Endothelial cell of umbilical vein (primary cell): Measurements from ENCODE around the gene CNKSR2. TPM values are rescaled to one million over a fixed set of nuclear protein-coding genes. Genes with fewer than 3 reads are reported as not detected.

Source experiments
- BruUV-seq: library from RNA; stranded (reverse); fragments of 400-500 nt; replicated peaks from 2 replicates; lab custom pipeline; 2021; lab: Mats Ljungman, UMichigan
- CTCF ChIA-PET: fragments of 300-600, 350-600 bp; sonication (Branson Sonifier 250); formaldehyde crosslinking; loops from one replicate; lab custom pipeline; 2021; ENCODE audit warnings: antibody characterized with exemption, inconsistent platforms; lab: Charles Lee
- POLR2A ChIA-PET: fragments of 300-600, 350-600 bp; sonication (Branson Sonifier 250); formaldehyde crosslinking; loops from one replicate; lab custom pipeline; 2021; ENCODE audit warnings: antibody characterized with exemption, inconsistent platforms; lab: Charles Lee
- DNase-seq: peaks from one replicate; pipeline ENCODE4 v3.0.0-alpha.2; 2011; ENCODE audit warnings: low read depth, low spot score
- FAIRE-seq: peaks from 2 replicates; lab custom pipeline; 2011; peaks lifted over from hg19 to GRCh38; lab: Jason Lieb, UNC
- H2AFZ ChIP-seq: 2 replicates; pipeline ENCODE4 v1.6.0; 2012; ENCODE audit warnings: low read depth, low read length, control low read depth, inconsistent platforms
- H3K27ac ChIP-seq: 2 replicates; pipeline ENCODE4 v1.5.1; 2011; ENCODE audit warnings: low read depth, mild to moderate bottlenecking, control low read depth, low read length, moderate library complexity; ENCODE audit not compliant: insufficient read depth
- H3K27me3 ChIP-seq, 2 experiments: 2 replicates each; pipeline versions ENCODE4 v1.6.0 to v1.6.1; 2011; ENCODE audit warnings: low read length in 2 of 2, mixed read lengths in 1 of 2; ENCODE audit not compliant: control insufficient read depth in 2 of 2, insufficient read depth in 2 of 2
- H3K36me3 ChIP-seq, 2 experiments: 2 replicates in 1 of 2; 3 replicates in 1 of 2; pipeline ENCODE4 v1.5.1; 2011; ENCODE audit warnings: low read length in 2 of 2, mild to moderate bottlenecking in 1 of 2, moderate library complexity in 1 of 2; ENCODE audit not compliant: control insufficient read depth in 2 of 2, insufficient read depth in 2 of 2; ENCODE audit errors: extremely low read depth in 1 of 2
- H3K4me1 ChIP-seq: 3 replicates; pipeline ENCODE4 v1.5.1; 2011; ENCODE audit warnings: mild to moderate bottlenecking, low read length; ENCODE audit not compliant: control insufficient read depth, insufficient read depth; ENCODE audit errors: extremely low read depth
- H3K4me2 ChIP-seq: 2 replicates; pipeline ENCODE4 v1.6.1; 2011; ENCODE audit warnings: low read length, control low read depth, mixed read lengths; ENCODE audit not compliant: insufficient read depth
- H3K4me3 ChIP-seq, 3 experiments: fragments of 200-600 bp in 1 of 3; sonication (generic), shearing (Covaris generic) in 1 of 3; replicated peaks in 1 of 3; 2 replicates each; pipeline ENCODE4 v1.5.1; 2011 to 2016; ENCODE audit warnings: control low read depth in 3 of 3, low read length in 3 of 3, mild to moderate bottlenecking in 2 of 3, inconsistent platforms in 1 of 3, low read depth in 1 of 3, moderate library complexity in 1 of 3; ENCODE audit not compliant: insufficient read depth in 1 of 3
- H3K79me2 ChIP-seq: 2 replicates; pipeline ENCODE4 v1.6.0; 2012; ENCODE audit warnings: low read length, inconsistent platforms; ENCODE audit not compliant: control insufficient read depth, insufficient read depth
- H3K9ac ChIP-seq: replicated peaks from 2 replicates; pipeline ENCODE3; 2011; ENCODE audit warnings: low read length, control low read depth; ENCODE audit not compliant: insufficient read depth; ENCODE audit errors: extremely low read depth
- H3K9me1 ChIP-seq: replicated peaks from 3 replicates; pipeline ENCODE4 v1.6.0; 2011; ENCODE audit warnings: mild to moderate bottlenecking, low read length; ENCODE audit not compliant: control insufficient read depth, insufficient read depth; ENCODE audit errors: extremely low read depth
- H3K9me3 ChIP-seq: replicated peaks from 2 replicates; pipeline ENCODE4 v1.5.1; 2012; ENCODE audit warnings: low read length, inconsistent platforms; ENCODE audit not compliant: control insufficient read depth, insufficient read depth
- H4K20me1 ChIP-seq: replicated peaks from 2 replicates; pipeline ENCODE3; 2011; ENCODE audit warnings: mild to moderate bottlenecking, low read length; ENCODE audit not compliant: control insufficient read depth, insufficient read depth; ENCODE audit errors: extremely low read depth
- EZH2 ChIP-seq: IDR thresholded peaks from 2 replicates; pipeline ENCODE4 v1.6.1; 2012; ENCODE audit warnings: borderline replicate concordance, low read depth, mild to moderate bottlenecking, moderate library complexity, low read length, inconsistent platforms; ENCODE audit not compliant: severe bottlenecking
- FOS ChIP-seq: IDR thresholded peaks from 2 replicates; pipeline ENCODE4 v1.6.1; 2011; ENCODE audit warnings: mild to moderate bottlenecking, low read length, moderate library complexity, borderline replicate concordance; ENCODE audit not compliant: insufficient read depth
- GATA2 ChIP-seq: IDR thresholded peaks from 2 replicates; pipeline ENCODE4 v1.7.0; 2011; ENCODE audit warnings: low read depth, mild to moderate bottlenecking, moderate library complexity, mixed read lengths, low read length; ENCODE audit not compliant: insufficient read length, insufficient read depth
- JUN ChIP-seq: IDR thresholded peaks from 2 replicates; pipeline ENCODE4 v1.6.1; 2011; ENCODE audit warnings: borderline replicate concordance, low read depth; ENCODE audit not compliant: insufficient read length, insufficient read depth
- MYC ChIP-seq: IDR thresholded peaks from one replicate; pipeline ENCODE4 v1.6.1; 2011; ENCODE audit warnings: mild to moderate bottlenecking, low read depth, low read length
- POLR2A ChIP-seq: IDR thresholded peaks from 2 replicates; pipeline ENCODE4 v1.6.1; 2012; ENCODE audit warnings: low read depth, mild to moderate bottlenecking, control low read depth, low read length
- POLR2AphosphoS5 ChIP-seq: IDR thresholded peaks from 2 replicates; pipeline ENCODE4 v1.6.1; 2012; ENCODE audit warnings: low read depth, mild to moderate bottlenecking, control low read depth, low read length, moderate library complexity; ENCODE audit not compliant: insufficient read depth
- dilution Hi-C: fragments of 300-500 bp; cut with MboI; formaldehyde crosslinking; loops from one replicate; pipeline ENCODE4 v1.15.0; 2019; ENCODE audit warnings: low sequenced_read_pairs; ENCODE audit not compliant: extremely low pct_ligation_motif_present
- intact Hi-C: fragments of 100-400 bp; cut with micrococcal nuclease; formaldehyde crosslinking; loops from one replicate; pipeline ENCODE4 v1.10.0; 2022
- polyA plus RNA-seq, 4 experiments: library from polyadenylated mRNA; depleted of rRNA in 3 of 4; stranded (reverse) in 3 of 4; unstranded in 1 of 4; fragments of >200 nt; gene quantifications; 2 replicates each; pipeline versions ENCODE4 v1.2.1 to v1.2.3, GENCODE V29; 2011 to 2012; ENCODE audit warnings: missing spikeins in 1 of 4
- total RNA-seq: library from RNA; stranded (reverse); gene quantifications from 2 replicates; pipeline ENCODE4 v1.2.3, GENCODE V29; 2021
- TF ChIP-seq, protein P1 (sequence below): IDR thresholded peaks from 2 replicates; pipeline ENCODE4 v1.6.1; 2011; ENCODE audit not compliant: insufficient read depth, insufficient read length
- TF ChIP-seq, protein P2 (sequence below), 2 donors: IDR thresholded peaks; 1 replicate in 1 of 2; 2 replicates in 1 of 2; pipeline ENCODE4 v1.5.1; 2011; ENCODE audit warnings: low read length in 2 of 2, mild to moderate bottlenecking in 2 of 2, moderate library complexity in 2 of 2, control low read depth in 1 of 2, inconsistent platforms in 1 of 2, low read depth in 1 of 2; ENCODE audit not compliant: insufficient read depth in 1 of 2; ENCODE audit errors: extremely low read depth in 1 of 2

Gene CNKSR2
- total and polyA plus RNA-seq, 2 donors (not counting 3 experiments of a cell fraction or from before 2014, with no cell fraction given): 0.13 TPM; not detected in 1

DNA sequence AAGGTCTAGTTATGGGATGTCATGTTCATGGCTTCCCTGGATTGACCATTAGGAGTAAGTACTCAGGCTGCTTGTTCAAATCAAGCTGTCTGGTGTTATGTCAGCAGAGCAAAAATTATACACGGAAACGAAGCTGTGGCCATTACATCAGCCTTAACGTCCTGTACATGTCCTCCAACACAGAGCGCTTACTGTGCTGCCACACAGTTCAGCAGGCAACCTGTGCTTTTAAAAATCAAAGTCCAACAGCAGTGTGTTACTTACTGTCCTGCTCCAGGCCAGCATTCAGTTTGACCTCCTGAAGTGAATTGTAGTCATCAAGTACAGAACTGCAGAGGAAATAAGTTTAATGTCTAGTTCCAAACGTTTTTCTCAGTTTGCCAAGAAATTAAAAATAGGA is 237.9 kb downstream of the CNKSR2 start:
- FAIRE-seq (no peak), DNase-seq (peak; percentile 1)
- Histone ChIP-seq H3K27ac (no peak overlapping the region), H3K4me1 (no peaks in the 10 kb centered on the region), H2AFZ (no peak overlapping the region), H3K9ac (no peak overlapping the region), H3K36me3 (no peaks in the 10 kb centered on the region), H3K9me3 (no peaks in the 10 kb centered on the region), H3K79me2 (no peaks in the 10 kb centered on the region), H3K9me1 (no peaks in the 10 kb centered on the region), H3K4me3 (no peak overlapping the region), H3K27me3 (no peaks in the 10 kb centered on the region), H3K4me2 (no peak overlapping the region), H4K20me1 (no peaks in the 10 kb centered on the region)
- CTCF ChIA-PET: no interaction called here
- dilution Hi-C loops (no loop called here), intact Hi-C loops (no loop called here)
- POLR2A ChIA-PET: no interaction called here
- TF ChIP-seq, protein P1, sequence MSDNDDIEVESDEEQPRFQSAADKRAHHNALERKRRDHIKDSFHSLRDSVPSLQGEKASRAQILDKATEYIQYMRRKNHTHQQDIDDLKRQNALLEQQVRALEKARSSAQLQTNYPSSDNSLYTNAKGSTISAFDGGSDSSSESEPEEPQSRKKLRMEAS: no peak
- TF ChIP-seq EZH2 (no peak), JUN (no peak), POLR2AphosphoS5 (no peak), GATA2 (no peak), MYC (no peak), POLR2A (no peak), FOS (no peak)
- TF ChIP-seq, protein P2, sequence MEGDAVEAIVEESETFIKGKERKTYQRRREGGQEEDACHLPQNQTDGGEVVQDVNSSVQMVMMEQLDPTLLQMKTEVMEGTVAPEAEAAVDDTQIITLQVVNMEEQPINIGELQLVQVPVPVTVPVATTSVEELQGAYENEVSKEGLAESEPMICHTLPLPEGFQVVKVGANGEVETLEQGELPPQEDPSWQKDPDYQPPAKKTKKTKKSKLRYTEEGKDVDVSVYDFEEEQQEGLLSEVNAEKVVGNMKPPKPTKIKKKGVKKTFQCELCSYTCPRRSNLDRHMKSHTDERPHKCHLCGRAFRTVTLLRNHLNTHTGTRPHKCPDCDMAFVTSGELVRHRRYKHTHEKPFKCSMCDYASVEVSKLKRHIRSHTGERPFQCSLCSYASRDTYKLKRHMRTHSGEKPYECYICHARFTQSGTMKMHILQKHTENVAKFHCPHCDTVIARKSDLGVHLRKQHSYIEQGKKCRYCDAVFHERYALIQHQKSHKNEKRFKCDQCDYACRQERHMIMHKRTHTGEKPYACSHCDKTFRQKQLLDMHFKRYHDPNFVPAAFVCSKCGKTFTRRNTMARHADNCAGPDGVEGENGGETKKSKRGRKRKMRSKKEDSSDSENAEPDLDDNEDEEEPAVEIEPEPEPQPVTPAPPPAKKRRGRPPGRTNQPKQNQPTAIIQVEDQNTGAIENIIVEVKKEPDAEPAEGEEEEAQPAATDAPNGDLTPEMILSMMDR (IDR thresholded peaks at IDR 0.05; ENCODE audit: extremely low read depth in 1 of 2, insufficient read depth in 1 of 2, low read depth in 1 of 2, low read length in 2 of 2): no peak
- no TSS peak for BruUV-seq
